IPS DF 4.7 (cell line): ENCODE results near the gene SLC45A1.
"Not testable (repeated sequence)": the region's sequence is repeated elsewhere in the genome, so short reads cannot be mapped to it uniquely, and the experiment has no call there.

Experiments used
- DNase-seq: peaks from one replicate; pipeline ENCODE4 v3.0.0-alpha.2; 2013; ENCODE audit warnings: low spot score; ENCODE audit errors: extremely low read depth

The SLC45A1 gene

GRCh38 chr1:8317647-8318381, at the start of gene SLC45A1:
Gene SLC45A1 (plus strand): TSS chr1:8318114. CDS start chr1:8324330, 6,216 bp downstream.
- DNase-seq: no peak

DNA sequence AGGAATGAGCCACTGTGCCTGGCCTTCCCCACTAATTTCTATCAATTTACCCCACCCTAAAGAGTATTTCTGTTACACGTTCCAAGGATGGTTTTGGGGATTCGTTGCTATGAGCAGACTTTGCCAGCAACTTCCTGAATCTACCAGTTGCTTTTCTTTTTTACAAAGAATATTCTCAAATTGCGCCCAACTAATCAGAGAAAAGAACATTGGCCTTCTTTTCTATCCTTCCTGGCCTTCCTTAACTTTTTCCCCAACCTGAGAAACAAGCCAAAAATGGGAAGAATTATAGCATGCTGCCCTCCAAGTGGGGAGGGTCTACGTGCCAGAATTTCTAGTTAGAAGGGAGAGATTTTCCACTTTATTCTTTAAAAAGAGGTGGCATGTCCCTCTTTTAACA, 44.9 kb upstream of the SLC45A1 start:
- no peak for DNase-seq

DNA sequence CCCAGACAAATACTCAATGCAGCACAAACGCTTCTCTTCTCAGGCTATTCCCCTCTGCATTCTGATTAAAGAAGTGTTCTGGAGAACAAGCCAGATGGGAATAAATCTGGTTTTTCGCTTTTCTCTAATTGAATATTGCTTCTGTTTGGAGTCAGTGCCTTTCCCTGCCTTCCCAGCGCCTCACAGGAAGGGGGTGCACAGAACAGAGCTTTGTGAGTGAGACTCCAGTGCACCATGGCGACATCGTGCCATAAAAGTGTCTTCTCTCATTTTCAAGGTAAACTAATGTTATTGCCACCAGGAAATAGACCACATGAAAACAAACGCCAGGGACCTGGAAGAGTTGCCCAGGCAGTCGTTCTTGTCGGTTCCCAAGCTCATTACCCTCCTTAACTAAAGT, 43.6 kb upstream of the SLC45A1 start:
- no peak for DNase-seq

DNA sequence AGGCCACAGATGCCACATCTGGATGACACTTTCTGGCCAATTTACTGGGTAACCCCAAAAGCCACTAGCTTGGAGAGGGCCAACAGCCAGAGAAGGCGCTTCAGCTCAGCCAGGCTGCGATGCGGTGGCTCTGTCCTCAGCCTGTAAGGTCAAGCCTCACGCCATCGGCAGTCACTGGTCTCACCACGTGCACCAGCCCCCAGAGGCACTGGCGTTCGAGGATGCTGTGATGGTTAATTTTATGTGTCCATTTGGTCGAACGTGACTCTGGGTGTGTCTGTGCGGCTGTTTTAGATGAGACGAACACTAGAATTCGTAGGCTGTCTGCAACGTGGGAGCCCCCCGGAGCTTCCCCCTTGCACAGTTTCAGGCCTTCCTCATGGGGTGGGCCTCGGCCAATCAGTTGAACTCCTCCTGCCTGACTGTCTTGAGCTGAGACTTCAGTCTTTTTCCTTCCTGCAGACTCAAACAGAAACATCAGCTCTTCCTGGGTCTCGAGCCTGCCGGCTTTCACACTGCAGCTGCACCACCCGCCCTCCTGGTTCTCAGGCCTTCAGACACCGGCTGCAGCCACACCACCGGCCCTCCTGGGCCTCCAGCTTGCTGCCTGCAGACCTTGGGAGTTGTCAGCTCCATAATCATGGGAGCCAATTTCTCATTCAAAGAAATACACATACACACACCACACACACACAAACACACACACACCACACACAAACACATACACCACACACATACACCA, 41.6 kb upstream of the SLC45A1 start:
- DNase-seq: no peak

DNA sequence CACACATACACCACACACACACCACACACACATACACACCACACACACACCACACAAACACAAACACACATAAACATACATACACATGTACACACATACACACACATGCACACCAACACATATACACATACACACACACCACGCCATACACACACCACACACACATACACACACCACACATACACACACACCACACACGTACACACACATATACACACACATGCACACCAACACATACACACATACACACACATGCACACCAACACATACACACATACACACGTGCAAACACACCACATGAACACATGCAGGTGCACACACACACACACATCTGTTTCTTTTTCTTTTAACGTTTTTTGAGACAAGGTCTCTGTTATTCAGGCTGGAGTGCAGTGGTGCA, 41.0 kb upstream of the SLC45A1 start:
- DNase-seq: no peak

DNA sequence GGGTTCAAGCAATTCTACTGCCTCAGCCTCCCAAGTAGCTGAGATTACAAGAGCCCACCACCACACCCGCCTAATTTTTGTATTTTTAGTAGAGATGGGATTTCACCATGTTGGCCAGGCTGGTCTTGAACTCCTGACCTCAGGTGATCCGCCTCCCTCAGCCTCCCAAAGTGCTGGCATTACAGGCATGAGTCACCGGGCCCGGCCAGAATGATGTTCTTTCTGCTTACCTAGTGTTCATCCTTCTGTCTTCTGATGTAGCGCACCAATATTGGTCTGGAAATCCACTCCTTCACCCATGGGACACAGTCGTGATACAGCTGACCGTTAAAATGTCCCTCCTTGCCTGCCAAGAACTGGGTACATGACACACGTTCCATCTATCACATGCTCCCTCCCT, 39.2 kb upstream of the SLC45A1 start:
- DNase-seq: not testable (repeated sequence)

GRCh38 chr1:8281843-8282509, 35.9 kb upstream of the SLC45A1 start:
- no peak for DNase-seq

DNA sequence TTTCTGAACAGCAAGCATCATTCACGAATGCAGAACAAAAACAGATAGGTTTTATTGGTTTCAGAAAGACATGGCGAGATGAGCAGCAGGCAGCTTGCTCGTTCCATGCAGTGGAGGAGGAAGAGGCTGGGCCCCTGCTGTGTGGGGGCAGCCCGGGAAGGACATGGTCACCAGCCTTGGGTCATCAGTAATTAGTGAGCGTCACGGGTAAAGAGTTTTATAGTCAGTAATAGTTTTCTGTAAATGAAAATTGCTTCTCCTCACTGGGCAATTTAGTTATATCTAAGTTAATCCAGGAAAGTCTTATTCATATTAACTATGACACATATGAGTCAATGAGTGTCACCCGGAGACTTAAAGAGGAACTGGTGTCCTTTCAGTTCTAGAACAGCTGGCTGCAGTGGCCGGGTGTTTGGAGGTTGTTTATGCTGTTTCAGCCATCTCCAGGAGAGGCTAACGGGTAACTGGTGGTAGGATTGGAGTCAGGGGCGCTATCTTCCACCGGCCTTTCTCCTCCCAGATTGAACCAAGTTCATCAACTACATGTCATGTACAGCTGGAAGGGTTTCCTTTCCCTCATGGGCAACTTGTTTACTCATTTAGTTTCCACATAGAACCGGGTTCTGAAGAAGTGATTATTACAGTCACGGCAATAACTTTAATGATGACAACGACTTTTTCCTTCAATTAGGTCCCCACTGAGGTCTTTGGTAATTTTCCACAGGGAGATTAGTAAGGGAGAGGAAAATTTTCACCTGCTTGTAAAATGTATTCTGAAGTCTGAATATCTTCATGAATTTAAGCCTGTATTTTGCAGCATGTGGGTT, 34.6 kb upstream of the SLC45A1 start:
- DNase-seq: no peak

DNA sequence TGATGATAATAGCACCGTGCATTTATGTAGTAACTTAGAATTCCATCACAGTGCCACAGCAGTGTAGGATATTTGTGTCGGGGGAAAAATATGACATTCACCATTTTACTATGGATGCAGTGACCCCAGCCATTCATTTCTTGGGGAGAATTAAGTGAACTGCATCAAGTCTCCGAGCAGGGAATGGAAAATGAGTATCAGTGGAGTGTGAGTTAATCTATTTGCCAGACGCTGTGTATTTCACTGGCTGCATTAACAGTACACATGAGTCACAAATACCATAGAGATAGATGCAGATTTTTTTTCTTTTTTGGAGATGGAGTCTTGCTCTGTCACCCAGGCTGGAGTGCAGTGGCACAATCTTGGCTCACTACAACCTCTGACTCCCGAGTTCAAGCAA, 33.8 kb upstream of the SLC45A1 start:
- no peak for DNase-seq

DNA sequence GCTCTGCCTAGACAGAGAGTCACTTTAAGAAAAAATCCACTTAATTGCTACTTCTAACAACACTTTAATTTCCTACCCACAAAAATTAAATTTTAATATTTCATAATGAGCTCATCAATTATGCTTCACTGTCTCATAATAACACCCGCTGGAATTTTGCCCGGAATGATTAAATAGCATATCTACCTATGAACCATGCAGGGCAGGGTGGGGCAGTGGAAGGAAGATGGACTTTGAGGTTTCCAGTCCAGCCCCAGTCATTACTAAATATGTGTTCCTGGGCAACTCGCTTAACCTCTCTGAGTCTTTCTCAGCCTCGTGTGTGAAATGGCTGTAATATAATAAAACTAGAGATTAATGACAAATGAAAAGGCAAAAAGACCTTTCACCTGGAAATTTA, 32.8 kb upstream of the SLC45A1 start:
- no peak for DNase-seq

- DNase-seq: no peak
These were observed 31.9 kb upstream of the SLC45A1 start for GRCh38 chr1:8285965-8286364.

GRCh38 chr1:8293118-8293517, 24.8 kb upstream of the SLC45A1 start:
- no peak for DNase-seq

DNA sequence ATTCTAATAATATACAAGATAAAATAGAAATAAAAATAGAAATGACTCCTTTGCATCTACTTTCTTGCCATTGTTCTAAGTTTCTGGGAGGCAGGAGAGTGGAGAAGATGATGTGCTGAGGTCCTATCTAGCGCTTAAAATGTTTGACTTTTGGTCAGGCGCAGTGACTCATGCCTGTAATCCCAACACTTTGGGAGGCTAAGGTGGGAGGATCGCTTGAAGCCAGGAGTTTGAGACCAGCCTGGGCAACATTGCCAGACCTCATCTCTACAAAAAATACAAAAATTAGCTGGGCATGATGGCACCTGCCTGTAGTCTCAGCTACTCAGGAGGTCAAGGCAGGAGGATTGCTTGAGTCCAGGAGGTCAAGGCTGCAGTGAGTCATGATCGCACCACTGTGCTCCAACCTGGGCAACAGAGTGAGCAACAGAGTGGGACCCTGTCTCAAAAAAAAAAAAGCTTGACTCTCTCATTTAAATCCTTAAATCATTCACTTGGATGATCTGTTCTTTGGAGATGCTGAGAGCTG, 24.2 kb upstream of the SLC45A1 start:
- no peak for DNase-seq

DNA sequence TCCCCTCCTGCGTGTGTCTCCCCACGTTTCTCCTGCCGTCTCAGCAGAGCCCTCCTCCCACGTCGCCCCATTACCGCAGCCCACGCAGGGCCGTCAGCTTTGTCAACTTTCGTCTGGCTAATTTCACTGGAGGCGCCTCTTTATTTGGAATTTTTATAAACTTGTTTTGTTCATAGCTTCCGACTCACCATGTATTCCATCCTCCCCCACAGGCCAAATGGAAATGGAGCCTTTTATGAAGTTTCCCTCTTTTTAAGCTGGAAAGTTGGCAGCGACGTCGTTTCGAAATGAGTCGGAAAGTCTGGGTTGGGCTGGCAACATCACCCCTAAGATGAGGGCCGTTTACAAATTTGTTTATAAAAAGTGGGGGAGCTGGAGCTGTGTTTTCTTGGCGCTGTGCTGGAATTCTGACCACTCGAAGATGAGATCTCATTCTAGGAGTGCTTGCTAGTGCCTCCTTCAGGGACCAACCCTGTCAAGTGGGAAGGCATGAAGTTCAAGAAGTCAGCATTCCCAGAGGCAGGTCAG, 23.7 kb upstream of the SLC45A1 start:
- DNase-seq: no peak

DNA sequence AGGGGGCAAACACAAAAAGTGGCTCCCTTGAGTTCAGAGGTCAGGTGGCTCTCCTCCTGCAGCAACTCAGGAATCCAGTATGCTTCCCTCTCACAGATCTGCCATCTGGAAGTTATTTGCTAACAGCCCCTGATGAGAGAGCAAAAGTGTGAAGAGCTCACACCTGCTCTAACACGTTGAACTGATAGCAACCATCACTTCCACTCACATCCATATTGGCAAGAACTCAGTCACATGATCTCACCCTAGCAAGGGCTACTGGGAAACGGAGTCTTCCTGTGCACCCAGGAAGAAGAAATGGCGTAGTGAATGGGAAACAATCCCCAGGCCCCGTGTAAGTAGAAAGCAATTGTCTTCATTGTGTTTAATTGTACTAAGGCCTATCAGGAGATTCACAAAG, 20.7 kb upstream of the SLC45A1 start:
- no peak for DNase-seq

GRCh38 chr1:8299963-8300362, 18.0 kb upstream of the SLC45A1 start:
- no peak for DNase-seq

DNA sequence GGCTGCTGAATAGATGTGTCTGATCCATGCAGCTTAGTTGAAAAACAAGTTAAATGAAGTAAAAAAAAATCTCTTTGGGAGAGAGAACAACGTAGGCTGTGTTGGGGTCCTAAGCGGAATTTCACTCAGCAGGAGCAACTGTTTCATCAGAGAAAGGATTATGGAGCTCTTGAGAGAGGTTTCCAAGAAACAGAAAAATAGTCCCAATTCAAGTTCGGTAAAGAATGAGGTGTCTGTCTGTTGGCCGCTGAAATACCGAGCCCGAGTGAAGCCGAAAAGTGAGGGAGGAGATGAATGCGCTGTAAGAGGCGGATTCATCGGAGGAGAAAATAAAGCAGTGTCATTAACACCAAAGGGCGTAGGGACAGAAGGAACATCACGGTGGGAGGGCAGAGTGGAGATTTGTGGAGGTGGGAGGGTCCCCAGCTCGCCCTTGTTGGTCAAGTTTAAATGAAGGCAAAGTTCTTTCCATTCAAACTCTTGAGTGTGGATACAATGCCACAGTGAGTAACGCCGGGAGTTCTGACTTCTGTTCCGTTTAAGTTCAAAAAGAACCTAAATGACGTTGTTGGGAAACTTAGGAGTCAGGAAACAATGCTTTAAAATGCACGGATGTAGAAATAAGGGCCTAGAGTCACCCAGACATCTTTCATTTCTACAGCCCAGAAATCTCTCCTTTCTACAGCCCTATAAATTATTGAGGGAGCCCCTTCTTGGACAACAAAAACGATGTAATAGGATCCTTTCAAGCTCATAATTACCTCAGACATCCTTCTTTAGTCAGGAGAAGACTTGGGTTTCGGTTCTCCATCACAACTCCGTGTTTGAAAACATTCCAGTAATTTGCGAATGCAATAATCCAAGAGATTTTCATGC, 15.6 kb upstream of the SLC45A1 start:
- DNase-seq: no peak

DNA sequence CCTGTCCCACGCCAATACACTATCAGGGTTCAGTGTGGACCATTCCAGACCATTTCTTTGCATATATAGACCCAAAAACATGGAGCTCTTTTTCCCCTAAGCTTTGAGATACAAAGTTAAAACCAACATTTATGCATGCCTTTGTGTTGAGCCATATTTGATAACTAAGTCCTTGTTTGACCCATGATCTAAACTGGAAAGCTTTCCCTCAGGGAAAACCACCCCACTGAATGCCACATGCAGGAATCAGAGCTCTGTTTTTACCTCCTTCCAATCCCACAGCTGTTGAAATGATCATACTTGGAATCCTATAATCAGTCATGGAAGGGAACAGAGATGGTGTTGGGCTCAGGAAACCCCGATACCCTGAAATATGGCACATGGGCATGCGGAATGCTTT, 14.8 kb upstream of the SLC45A1 start:
- no peak for DNase-seq

DNA sequence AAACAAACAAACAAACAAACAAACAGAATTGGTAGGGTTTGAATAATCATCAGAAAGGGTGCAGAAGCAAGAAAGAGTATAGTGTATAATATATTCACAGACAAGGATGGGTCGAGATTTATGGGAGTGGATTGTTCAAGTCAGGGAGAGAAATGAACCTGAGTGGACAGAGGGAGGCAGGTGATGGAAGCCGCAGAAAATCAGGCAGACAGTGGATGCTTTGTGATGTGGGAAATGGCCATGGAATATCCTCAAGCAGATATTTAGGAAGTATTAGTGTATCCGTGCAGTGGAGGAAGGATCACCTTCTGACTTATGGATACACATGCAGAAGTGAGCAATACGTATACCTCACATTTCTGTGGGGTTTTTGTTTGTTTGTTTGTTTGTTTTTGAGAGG, 14.0 kb upstream of the SLC45A1 start:
- DNase-seq: no peak

DNA sequence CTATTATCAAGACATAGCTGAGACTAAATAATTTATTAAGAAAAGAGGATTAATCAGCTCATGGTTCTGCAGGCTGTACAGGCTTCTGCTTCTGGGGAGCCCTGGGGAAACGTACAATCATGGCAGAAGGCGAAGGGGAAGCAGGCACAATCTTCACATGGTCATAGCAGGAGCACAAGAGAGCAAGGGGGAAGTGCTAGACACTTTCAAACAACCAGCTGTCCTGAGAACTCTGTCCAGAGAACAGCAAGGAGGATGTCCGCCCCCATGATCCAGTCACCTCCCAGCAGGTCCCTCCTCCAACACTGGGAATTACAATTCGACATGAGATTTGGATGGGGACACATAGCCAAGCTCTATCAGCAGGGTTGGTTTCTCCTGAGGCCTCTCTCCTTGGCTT, 10.3 kb upstream of the SLC45A1 start:
- no peak for DNase-seq
